Stimulated activated CD8-positive, alpha-beta memory T cell treated with anti-CD3 and anti-CD28 coated beads, Interleukin-7, amount 100 ng/mL, for 1 hour (primary cell): ENCODE measurements around the gene ST7.
"Not testable (repeated sequence)": the region's sequence is repeated elsewhere in the genome, so short reads cannot be mapped to it uniquely, and the experiment has no call there.

Experiments used
- DNase-seq, 2 donors: peaks; one replicate each; pipeline ENCODE4 v3.0.0-alpha.2; 2020; ENCODE audit warnings: low read depth in 2 of 2

ST7 gene

GRCh38 chr7:116950889-116951351 is 2.4 kb upstream of the ST7 start:
- DNase-seq: no peak

GRCh38 chr7:116951366-116952292 is 1.7 kb upstream of the ST7 start:
- DNase-seq: no peak

GRCh38 chr7:116952635-116953371 is 498 bp upstream of the ST7 start:
- no peak for DNase-seq

- DNase-seq: peak in 1 of 2 donors; percentile 2
Observed at GRCh38 chr7:116953906-116954838, 871 bp downstream of the ST7 start.

GRCh38 chr7:116955340-116955739 is 2.0 kb downstream of the ST7 start:
- no peak for DNase-seq

GRCh38 chr7:116955801-116956476 is 2.6 kb downstream of the ST7 start:
- DNase-seq: no peak

GRCh38 chr7:116956477-116956804 is 3.1 kb downstream of the ST7 start:
- no peak for DNase-seq

GRCh38 chr7:116957874-116958273 is 4.6 kb downstream of the ST7 start:
- no peak for DNase-seq

GRCh38 chr7:116961966-116962673 is 8.8 kb downstream of the ST7 start:
- not testable (repeated sequence) for DNase-seq

GRCh38 chr7:116963234-116963633 is 9.9 kb downstream of the ST7 start:
- no peak for DNase-seq

GRCh38 chr7:116966601-116967000 is 13.3 kb downstream of the ST7 start:
- DNase-seq: no peak

- DNase-seq: no peak
Observed at GRCh38 chr7:116967254-116967922, 14.1 kb downstream of the ST7 start.

GRCh38 chr7:116967983-116968382 is 14.7 kb downstream of the ST7 start:
- DNase-seq: no peak

- no peak for DNase-seq
Observed at GRCh38 chr7:116968631-116969030, 15.3 kb downstream of the ST7 start.

- DNase-seq: no peak
Observed at GRCh38 chr7:116969371-116969902, 16.1 kb downstream of the ST7 start.

- no peak for DNase-seq
Observed at GRCh38 chr7:116970238-116970910, 17.1 kb downstream of the ST7 start.

- not testable (repeated sequence) for DNase-seq
Observed at GRCh38 chr7:116971153-116971552, 17.9 kb downstream of the ST7 start.

- no peak for DNase-seq
Observed at GRCh38 chr7:116971869-116972268, 18.6 kb downstream of the ST7 start.

- DNase-seq: not testable (repeated sequence)
Observed at GRCh38 chr7:116975024-116975423, 21.7 kb downstream of the ST7 start.
